Effector CD4-positive, alpha-beta T cell (primary cell): ENCODE measurements around the gene KCNQ1OT1.

Experiments
- DNase-seq: peaks from one replicate; pipeline ENCODE4 v3.0.0-alpha.2; 2020

Gene KCNQ1OT1

GRCh38 chr11:2579315-2580060 is 120.3 kb downstream of the KCNQ1OT1 start:
- peak; percentile 1 for DNase-seq

- no peak for DNase-seq
Observed at GRCh38 chr11:2578929-2579270, 120.9 kb downstream of the KCNQ1OT1 start.

- DNase-seq, result peak; percentile 0
Observed at GRCh38 chr11:2577991-2578928, 121.5 kb downstream of the KCNQ1OT1 start.

GRCh38 chr11:2577031-2577990 is 122.5 kb downstream of the KCNQ1OT1 start:
- peak; percentile 1 for DNase-seq

GRCh38 chr11:2576549-2576948 is 123.2 kb downstream of the KCNQ1OT1 start:
- peak; percentile 0 for DNase-seq

GRCh38 chr11:2576111-2576510 is 123.7 kb downstream of the KCNQ1OT1 start:
- DNase-seq, result no peak

- no peak for DNase-seq
Observed at GRCh38 chr11:2575591-2576051, 124.2 kb downstream of the KCNQ1OT1 start.

- DNase-seq, result no peak
Observed at GRCh38 chr11:2574553-2575535, 125.0 kb downstream of the KCNQ1OT1 start.

GRCh38 chr11:2574043-2574552 is 125.7 kb downstream of the KCNQ1OT1 start:
- no peak for DNase-seq

- no peak for DNase-seq
Observed at GRCh38 chr11:2573240-2574042, 126.4 kb downstream of the KCNQ1OT1 start.

GRCh38 chr11:2572491-2573239 is 127.1 kb downstream of the KCNQ1OT1 start:
- DNase-seq, result no peak

- DNase-seq, result no peak
Observed at GRCh38 chr11:2571598-2572281, 128.1 kb downstream of the KCNQ1OT1 start.

- no peak for DNase-seq
Observed at GRCh38 chr11:2570841-2571597, 128.8 kb downstream of the KCNQ1OT1 start.

- DNase-seq, result no peak
Observed at GRCh38 chr11:2570211-2570811, 129.5 kb downstream of the KCNQ1OT1 start.

- DNase-seq, result no peak
Observed at GRCh38 chr11:2569731-2570210, 130.0 kb downstream of the KCNQ1OT1 start.

- no peak for DNase-seq
Observed at GRCh38 chr11:2569321-2569721, 130.5 kb downstream of the KCNQ1OT1 start.

GRCh38 chr11:2567026-2567671 is 132.6 kb downstream of the KCNQ1OT1 start:
- DNase-seq, result no peak
